SU-DHL-6 (cell line): ENCODE results near the gene KMT2D.

ENCODE experiments used
- H2AFZ ChIP-seq: fragments of 200-600 bp; sonication (generic); 2 replicates; pipeline ENCODE4 v1.6.1; 2014; ENCODE audit warnings: low read depth, mild to moderate bottlenecking, moderate library complexity, mixed read lengths, antibody characterized with exemption, low read length; ENCODE audit not compliant: severe bottlenecking
- H3F3A ChIP-seq: fragments of 200-600 bp; shearing (Covaris generic); 2 replicates; pipeline ENCODE4 v1.6.0; 2016; ENCODE audit warnings: antibody characterized with exemption, mild to moderate bottlenecking; ENCODE audit not compliant: insufficient read depth
- H3K27ac ChIP-seq: fragments of 200-600 bp; sonication (generic); 2 replicates; pipeline ENCODE4 v1.5.1; 2016; ENCODE audit warnings: low read depth, mild to moderate bottlenecking, low read length, moderate library complexity, mixed read lengths
- H3K27me3 ChIP-seq: fragments of 200-600 bp; sonication (generic), shearing (Covaris generic); 2 replicates; pipeline ENCODE4 v1.6.0; 2014; ENCODE audit warnings: mild to moderate bottlenecking, low read length
- H3K36me3 ChIP-seq: fragments of 200-600 bp; sonication (generic); 2 replicates; pipeline ENCODE4 v1.6.1; 2014; ENCODE audit warnings: mild to moderate bottlenecking, low read length, mixed read lengths
- H3K4me2 ChIP-seq: fragments of 300-600, 200-600 bp; shearing (Covaris generic), sonication (generic); 2 replicates; pipeline ENCODE4 v1.6.0; 2014; ENCODE audit warnings: low read length, low read depth, mild to moderate bottlenecking; ENCODE audit not compliant: poor library complexity, severe bottlenecking
- H3K4me3 ChIP-seq: fragments of 200-600 bp; sonication (generic); 2 replicates; pipeline ENCODE4 v1.5.1; 2014; ENCODE audit warnings: antibody characterized with exemption, low read length, mild to moderate bottlenecking, mixed read lengths; ENCODE audit not compliant: insufficient read depth, poor library complexity, severe bottlenecking
- H3K79me2 ChIP-seq: fragments of 200-600 bp; sonication (generic); 2 replicates; pipeline ENCODE4 v1.6.1; 2014; ENCODE audit warnings: mild to moderate bottlenecking, low read length, moderate library complexity; ENCODE audit not compliant: insufficient read depth
- H3K9ac ChIP-seq: fragments of 200-600 bp; sonication (generic); 2 replicates; pipeline ENCODE4 v1.7.0; 2014; ENCODE audit warnings: mild to moderate bottlenecking, low read length
- H3K9me2 ChIP-seq: fragments of 200-600 bp; sonication (generic); replicated peaks from 2 replicates; pipeline ENCODE4 v1.6.1; 2014; ENCODE audit warnings: low read length; ENCODE audit not compliant: insufficient read depth
- H3K9me3 ChIP-seq: fragments of 200-600 bp; sonication (generic); 2 replicates; pipeline ENCODE4 v1.6.1; 2014; ENCODE audit warnings: low read length, mixed read lengths; ENCODE audit not compliant: insufficient read depth
- H4K20me1 ChIP-seq: fragments of 200-600 bp; sonication (generic); 2 replicates; pipeline ENCODE4 v1.6.1; 2014; ENCODE audit warnings: low read depth, mild to moderate bottlenecking, antibody characterized with exemption, low read length, moderate library complexity, mixed read lengths
- CTCF ChIP-seq: fragments of 200-600 bp; sonication (generic); IDR thresholded peaks from one replicate; pipeline ENCODE4 v1.5.1; 2017; ENCODE audit warnings: antibody characterized with exemption, mild to moderate bottlenecking, low read length, moderate library complexity; ENCODE audit not compliant: insufficient read depth, poor library complexity, severe bottlenecking
- EZH2phosphoT487 ChIP-seq: fragments of 200-600 bp; sonication (generic), shearing (Covaris generic); conservative IDR thresholded peaks from 2 replicates; pipeline ENCODE4 v1.6.1; 2018; ENCODE audit warnings: mild to moderate bottlenecking, antibody characterized with exemption, low read length, moderate library complexity, mixed read lengths

Gene KMT2D

GRCh38 chr12:49097381-49097780 lies 36.8 kb upstream of the KMT2D start:
- no peak overlapping the region for H3K27ac ChIP-seq
- no peak for TF ChIP-seq CTCF
- TF ChIP-seq EZH2phosphoT487, result no peak

GRCh38 chr12:49094975-49095365 lies 34.4 kb upstream of the KMT2D start:
- Histone ChIP-seq H3K4me2 (no peak overlapping the region), H3K9me2 (no peaks in the 10 kb centered on the region), H3K9me3 (no peaks in the 10 kb centered on the region), H3K79me2 (no peaks in the 10 kb centered on the region), H3F3A (no peaks in the 10 kb centered on the region), H4K20me1 (no peaks in the 10 kb centered on the region), H3K36me3 (no peaks in the 10 kb centered on the region), H2AFZ (no peak overlapping the region), H3K27ac (no peak overlapping the region), H3K27me3 (no peaks in the 10 kb centered on the region), H3K9ac (no peak overlapping the region), H3K4me3 (no peak overlapping the region)
- TF ChIP-seq CTCF (no peak), EZH2phosphoT487 (no peak)

More at GRCh38 chr12:49097381-49097780, 36.8 kb upstream of the KMT2D start:
- no peak overlapping the region for H2AFZ ChIP-seq
- H3K9ac ChIP-seq, result no peak overlapping the region
- no peaks in the 10 kb centered on the region for H3K9me3 ChIP-seq
- H3K36me3 ChIP-seq, result no peaks in the 10 kb centered on the region
- H3K79me2 ChIP-seq, result no peaks in the 10 kb centered on the region
- no peak overlapping the region for H3K4me3 ChIP-seq
- H4K20me1 ChIP-seq, result no peaks in the 10 kb centered on the region
- no peaks in the 10 kb centered on the region for H3F3A ChIP-seq
- no peaks in the 10 kb centered on the region for H3K9me2 ChIP-seq
- H3K27me3 ChIP-seq, result no peaks in the 10 kb centered on the region
- no peak overlapping the region for H3K4me2 ChIP-seq

- Histone ChIP-seq H3K4me3 (no peak within 1 kb of the TSS), H2AFZ (no peak within 1 kb of the TSS), H3K9ac (no peak within 1 kb of the TSS), H3K4me2 (no peak within 1 kb of the TSS), H3K36me3 (no peaks in the 10 kb centered on the region), H3K9me3 (no peaks in the 10 kb centered on the region), H3K27me3 (no peaks in the 10 kb centered on the region), H3K79me2 (no peaks in the 10 kb centered on the region), H4K20me1 (no peaks in the 10 kb centered on the region), H3F3A (no peaks in the 10 kb centered on the region), H3K27ac (no peak within 1 kb of the TSS), H3K9me2 (no peaks in the 10 kb centered on the region)
- TF ChIP-seq EZH2phosphoT487 (no peak), CTCF (no peak)
Measured at GRCh38 chr12:49094160-49094974, 33.8 kb upstream of the KMT2D start, which contains the start of gene DHH. DHH (minus strand) TSS chr12:49094801; CDS start chr12:49094512, 289 bp downstream.
